ENCODE measurements around the gene HHIP.

- TF ChIP-seq POLR2A (IDR thresholded peaks at IDR 0.05) (no peak), CTCF (IDR thresholded peaks at IDR 0.05) (no peak)
Observed at GRCh38 chr4:144720491-144720890, 74.5 kb downstream of the HHIP start.

All from prostate gland (tissue), 2 donors.